ENCODE data around the gene RAB1B.

- TF ChIP-seq CTCF (IDR thresholded peaks at IDR 0.05) (no peak), EP300 (IDR thresholded peaks at IDR 0.05; ENCODE audit: low read depth) (no peak), POLR2A (IDR thresholded peaks at IDR 0.05) (no peak)
Observed at GRCh38 chr11:66286699-66287098, 18.3 kb downstream of the RAB1B start.

Data from transverse colon (tissue), 3 donors.